Nephron (organoid): Measurements from ENCODE around the gene TINAGL1.
A peak's percentile ranks its signal among the peaks of the same experiment; 100 is the strongest.

ENCODE experiments used
- H3K27ac Mint-ChIP-seq, 3 experiments: 2 replicates each; pipeline ENCODE4 v1.8.0; 2020; ENCODE audit warnings: mixed read lengths in 3 of 3, mild to moderate bottlenecking in 2 of 3, moderate library complexity in 1 of 3
- H3K27me3 Mint-ChIP-seq: 2 replicates; pipeline ENCODE4 v1.8.0; 2021; ENCODE audit warnings: low read depth, mild to moderate bottlenecking, moderate library complexity, mixed read lengths
- H3K36me3 Mint-ChIP-seq: 2 replicates; pipeline ENCODE4 v1.8.0; 2020; ENCODE audit warnings: low read depth, mixed read lengths
- H3K4me1 Mint-ChIP-seq: 2 replicates; pipeline ENCODE4 v1.8.0; 2020; ENCODE audit warnings: mixed read lengths
- H3K4me3 Mint-ChIP-seq, 3 experiments: 2 replicates each; pipeline ENCODE4 v1.8.0; 2020; ENCODE audit warnings: mild to moderate bottlenecking in 3 of 3, mixed read lengths in 3 of 3, moderate library complexity in 2 of 3
- H3K9me3 Mint-ChIP-seq: 2 replicates; pipeline ENCODE4 v1.8.0; 2020; ENCODE audit warnings: mixed read lengths
- TF ChIP-seq, protein P1 (sequence below), 3 experiments: fragments of 200-600 bp; sonication (generic); IDR thresholded peaks; one replicate each; pipeline ENCODE4 v1.5.0; 2021; ENCODE audit warnings: antibody characterized with exemption in 3 of 3; ENCODE audit not compliant: unreplicated experiment in 3 of 3

TINAGL1 gene

DNA sequence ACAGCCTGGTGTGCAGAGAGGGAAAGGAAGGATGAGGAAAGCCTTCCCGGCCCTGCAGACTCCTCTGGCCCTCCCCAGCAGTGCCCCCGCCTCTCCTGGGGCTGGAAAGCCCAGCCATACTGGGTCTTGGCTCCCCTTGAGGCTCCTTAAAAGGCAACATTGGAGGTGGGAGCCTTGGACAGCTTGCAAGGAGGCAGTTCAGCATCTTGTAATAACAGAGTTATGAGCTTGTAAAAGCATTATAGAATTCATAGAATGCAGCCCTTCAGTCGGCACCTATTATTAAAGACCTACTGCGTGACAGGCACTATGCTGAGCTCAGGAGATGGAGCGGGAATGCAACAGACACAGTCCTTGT lies 4.2 kb downstream of the TINAGL1 start:
- H3K9me3 Mint-ChIP-seq: no peaks in the 10 kb centered on the region
- H3K27me3 Mint-ChIP-seq: peaks cover 8% of the 10 kb centered on the region
- TF ChIP-seq, protein P1, sequence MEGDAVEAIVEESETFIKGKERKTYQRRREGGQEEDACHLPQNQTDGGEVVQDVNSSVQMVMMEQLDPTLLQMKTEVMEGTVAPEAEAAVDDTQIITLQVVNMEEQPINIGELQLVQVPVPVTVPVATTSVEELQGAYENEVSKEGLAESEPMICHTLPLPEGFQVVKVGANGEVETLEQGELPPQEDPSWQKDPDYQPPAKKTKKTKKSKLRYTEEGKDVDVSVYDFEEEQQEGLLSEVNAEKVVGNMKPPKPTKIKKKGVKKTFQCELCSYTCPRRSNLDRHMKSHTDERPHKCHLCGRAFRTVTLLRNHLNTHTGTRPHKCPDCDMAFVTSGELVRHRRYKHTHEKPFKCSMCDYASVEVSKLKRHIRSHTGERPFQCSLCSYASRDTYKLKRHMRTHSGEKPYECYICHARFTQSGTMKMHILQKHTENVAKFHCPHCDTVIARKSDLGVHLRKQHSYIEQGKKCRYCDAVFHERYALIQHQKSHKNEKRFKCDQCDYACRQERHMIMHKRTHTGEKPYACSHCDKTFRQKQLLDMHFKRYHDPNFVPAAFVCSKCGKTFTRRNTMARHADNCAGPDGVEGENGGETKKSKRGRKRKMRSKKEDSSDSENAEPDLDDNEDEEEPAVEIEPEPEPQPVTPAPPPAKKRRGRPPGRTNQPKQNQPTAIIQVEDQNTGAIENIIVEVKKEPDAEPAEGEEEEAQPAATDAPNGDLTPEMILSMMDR (IDR thresholded peaks at IDR 0.05; ENCODE audit: unreplicated experiment in 3 of 3): no peak
- H3K4me3 Mint-ChIP-seq: peak overlapping the region in 2 of 3 experiments; percentile 70 to 74
- peaks cover 33% of the 10 kb centered on the region for H3K4me1 Mint-ChIP-seq
- H3K36me3 Mint-ChIP-seq: no peaks in the 10 kb centered on the region
- H3K27ac Mint-ChIP-seq: no peak overlapping the region

- peaks cover 11% of the 10 kb centered on the region for H3K27me3 Mint-ChIP-seq
- no peak overlapping the region for H3K27ac Mint-ChIP-seq
- TF ChIP-seq, protein P1 (IDR thresholded peaks at IDR 0.05; ENCODE audit: unreplicated experiment in 3 of 3): no peak
- H3K4me1 Mint-ChIP-seq: peaks cover 31% of the 10 kb centered on the region
- H3K36me3 Mint-ChIP-seq: no peaks in the 10 kb centered on the region
- no peaks in the 10 kb centered on the region for H3K9me3 Mint-ChIP-seq
- H3K4me3 Mint-ChIP-seq: peak overlapping the region in 2 of 3 experiments; percentile 52 to 70
Measured at GRCh38 chr1:31580891-31581603, 4.7 kb downstream of the TINAGL1 start.

- peaks cover 26% of the 10 kb centered on the region for H3K4me1 Mint-ChIP-seq
- peaks cover 11% of the 10 kb centered on the region for H3K27me3 Mint-ChIP-seq
- TF ChIP-seq, protein P1 (IDR thresholded peaks at IDR 0.05; ENCODE audit: unreplicated experiment in 3 of 3): no peak
- peak overlapping the region in 2 of 3 experiments; percentile 6 to 15 for H3K4me3 Mint-ChIP-seq
- no peaks in the 10 kb centered on the region for H3K9me3 Mint-ChIP-seq
- no peaks in the 10 kb centered on the region for H3K36me3 Mint-ChIP-seq
- H3K27ac Mint-ChIP-seq: peak overlapping the region in 1 of 3 experiments; percentile 15
Measured at GRCh38 chr1:31581821-31582810, 5.8 kb downstream of the TINAGL1 start.

GRCh38 chr1:31583082-31583994 lies 7.0 kb downstream of the TINAGL1 start:
- Mint-ChIP-seq H3K4me3 (peak overlapping the region in 2 of 3 experiments; percentile 6 to 41), H3K27me3 (peaks cover 18% of the 10 kb centered on the region)
- TF ChIP-seq, protein P1 (IDR thresholded peaks at IDR 0.05; ENCODE audit: unreplicated experiment in 3 of 3): no peak

DNA sequence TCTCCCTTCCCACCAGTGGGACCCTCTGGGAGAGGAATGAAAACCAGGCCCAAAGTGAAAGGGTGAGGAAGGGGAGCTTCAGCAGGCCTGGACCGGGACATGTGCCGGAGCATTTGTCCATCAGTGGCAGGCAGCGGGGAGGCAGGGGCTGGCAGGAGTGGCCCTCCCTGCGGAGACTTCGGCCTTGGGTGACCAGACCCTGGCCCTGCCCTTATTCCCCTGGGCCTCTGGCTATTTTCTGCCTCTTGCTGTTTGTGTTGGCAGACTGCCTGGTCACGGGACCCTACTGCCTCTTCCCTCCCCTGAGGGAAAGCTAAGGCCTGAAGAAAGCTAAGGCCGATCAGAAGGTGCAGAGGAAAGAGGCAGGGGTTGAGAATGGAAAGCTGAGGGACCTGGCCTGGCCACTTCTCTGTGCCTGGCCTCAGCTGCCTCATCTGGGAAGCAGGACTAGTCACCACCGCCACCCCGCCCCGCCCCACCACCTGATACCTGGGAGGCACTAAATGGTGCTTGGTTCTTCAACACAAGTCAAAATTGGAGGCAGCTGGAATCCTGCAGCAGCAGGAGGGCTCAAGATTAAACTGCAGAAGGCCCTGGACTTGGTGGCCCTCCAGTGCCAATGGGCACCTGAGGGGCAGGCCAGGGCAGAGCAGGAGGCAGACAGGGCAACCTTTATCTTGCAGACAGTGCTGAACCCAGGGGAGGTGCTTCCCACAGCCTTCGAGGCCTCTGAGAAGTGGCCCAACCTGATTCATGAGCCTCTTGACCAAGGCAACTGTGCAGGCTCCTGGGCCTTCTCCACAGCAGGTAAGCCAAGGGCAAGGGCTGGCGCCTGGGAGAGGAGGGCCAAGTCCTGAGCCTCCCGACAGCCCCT lies 7.9 kb downstream of the TINAGL1 start:
- peaks cover 34% of the 10 kb centered on the region for H3K4me1 Mint-ChIP-seq
- TF ChIP-seq, protein P1 (IDR thresholded peaks at IDR 0.05; ENCODE audit: unreplicated experiment in 3 of 3): no peak
- no peaks in the 10 kb centered on the region for H3K9me3 Mint-ChIP-seq
- H3K27me3 Mint-ChIP-seq: peaks cover 21% of the 10 kb centered on the region
- peak overlapping the region in 1 of 3 experiments; percentile 41 for H3K4me3 Mint-ChIP-seq
- no peaks in the 10 kb centered on the region for H3K36me3 Mint-ChIP-seq
- H3K27ac Mint-ChIP-seq: peak overlapping the region in 1 of 3 experiments; percentile 59

More at GRCh38 chr1:31583082-31583994, 7.0 kb downstream of the TINAGL1 start:
- Mint-ChIP-seq H3K9me3 (no peaks in the 10 kb centered on the region), H3K27ac (peak overlapping the region in 1 of 3 experiments; percentile 59), H3K4me1 (peaks cover 32% of the 10 kb centered on the region), H3K36me3 (no peaks in the 10 kb centered on the region)
